IgD-negative memory B cell (primary cell): ENCODE data around the gene GSTA5. TPM values are rescaled to one million over a fixed set of nuclear protein-coding genes. Genes with fewer than 3 reads are reported as not detected.
"Not testable (repeated sequence)": the region's sequence is repeated elsewhere in the genome, so short reads cannot be mapped to it uniquely, and the experiment has no call there.

Source experiments
- H3K27ac Mint-ChIP-seq, 3 donors: one replicate each; pipeline ENCODE4 v1.8.0; 2020 to 2022; ENCODE audit warnings: mild to moderate bottlenecking in 3 of 3, mixed read lengths in 3 of 3, moderate library complexity in 1 of 3
- H3K27me3 Mint-ChIP-seq: one replicate; pipeline ENCODE4 v1.8.0; 2021; ENCODE audit warnings: mixed read lengths
- H3K36me3 Mint-ChIP-seq: one replicate; pipeline ENCODE4 v1.8.0; 2020; ENCODE audit warnings: mild to moderate bottlenecking, mixed read lengths
- H3K4me1 Mint-ChIP-seq, 3 donors: one replicate each; pipeline ENCODE4 v1.8.0; 2020 to 2022; ENCODE audit warnings: mixed read lengths in 3 of 3, mild to moderate bottlenecking in 1 of 3
- H3K4me3 Mint-ChIP-seq, 4 donors: one replicate each; pipeline ENCODE4 v1.8.0; 2020 to 2022; ENCODE audit warnings: mild to moderate bottlenecking in 4 of 4, mixed read lengths in 4 of 4, moderate library complexity in 3 of 4
- H3K9me3 Mint-ChIP-seq, 3 donors: one replicate each; pipeline ENCODE4 v1.8.0; 2020 to 2021; ENCODE audit warnings: mixed read lengths in 3 of 3, mild to moderate bottlenecking in 1 of 3
- polyA plus RNA-seq: library from polyadenylated mRNA; unstranded; fragments of 300-500 nt; fragmentation: Illumina TruSeq; gene quantifications from one replicate; pipeline ENCODE4 v1.2.3, GENCODE V29; 2021

The GSTA5 gene
- polyA plus RNA-seq, 1 donor from 2014 or later, result not detected

DNA sequence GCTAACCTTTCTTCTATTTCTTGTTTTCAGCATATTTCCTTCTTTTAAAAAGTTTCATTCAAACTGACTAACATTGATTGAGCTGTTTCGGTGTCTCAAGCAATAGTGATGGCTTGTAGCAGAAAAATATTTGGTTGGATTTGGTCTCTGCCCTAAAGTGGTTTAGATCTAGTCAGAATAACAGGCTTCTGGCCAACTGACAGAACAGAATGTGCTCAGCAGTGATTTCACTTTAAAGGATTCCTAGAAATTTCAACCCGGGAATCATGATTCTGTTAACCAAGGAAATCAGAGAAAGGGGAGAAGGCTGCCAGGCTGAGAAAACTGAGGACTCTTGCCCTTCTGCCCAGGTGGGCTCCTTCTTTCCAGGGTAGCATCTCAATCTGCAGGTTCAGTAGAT, 20.4 kb downstream of the GSTA5 start:
- peaks cover 0 to 10% (median 8%) of the 10 kb centered on the region in 3 donors for H3K9me3 Mint-ChIP-seq
- peaks cover 2% of the 10 kb centered on the region for H3K27me3 Mint-ChIP-seq
- no peak overlapping the region for H3K27ac Mint-ChIP-seq
- H3K4me3 Mint-ChIP-seq, result no peak overlapping the region
- no peaks in the 10 kb centered on the region for H3K4me1 Mint-ChIP-seq
- peaks cover 3% of the 10 kb centered on the region for H3K36me3 Mint-ChIP-seq

DNA sequence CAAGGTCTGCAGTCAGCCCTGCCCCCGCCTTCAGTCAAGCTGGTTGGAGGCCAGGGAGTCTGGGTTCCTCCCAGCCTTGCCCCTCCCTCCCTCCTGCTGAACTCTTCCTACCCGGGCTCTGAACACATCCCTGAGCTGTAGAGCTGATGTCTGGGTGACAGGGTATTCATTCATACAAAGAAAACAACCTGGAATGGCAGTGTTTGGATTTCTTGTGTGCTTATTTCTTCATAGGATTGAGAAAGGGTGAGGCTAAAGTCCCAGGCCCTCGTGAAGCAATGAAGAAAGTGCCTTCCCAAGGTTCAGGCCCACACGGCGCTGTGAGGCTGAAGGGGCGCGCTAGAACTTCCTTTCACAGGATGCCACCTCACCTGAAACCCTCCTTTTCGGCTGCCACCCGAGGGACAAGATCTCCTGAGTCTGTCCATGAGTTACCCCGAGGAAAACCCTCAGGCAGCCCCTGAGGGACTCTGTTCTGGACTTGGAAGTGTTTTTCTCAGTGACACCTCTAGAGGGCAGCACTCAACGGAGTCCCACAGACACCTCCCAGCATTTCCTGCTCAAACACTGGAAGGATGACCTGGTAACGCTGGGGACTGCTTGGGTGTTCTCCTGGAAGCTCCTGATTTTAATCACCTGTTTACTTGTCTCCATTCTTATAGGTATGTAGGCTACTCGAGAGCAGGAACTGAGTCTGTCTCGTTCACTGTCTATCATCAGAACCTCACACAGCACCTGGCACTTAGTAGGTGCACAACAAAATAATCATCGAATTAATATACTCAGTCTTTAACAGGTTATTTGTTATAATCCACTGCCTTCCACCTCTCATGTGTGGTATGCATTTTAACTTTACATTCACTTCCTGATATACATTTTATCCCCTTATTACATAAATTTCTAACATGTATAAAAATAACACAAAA, 25.2 kb downstream of the GSTA5 start:
- H3K4me3 Mint-ChIP-seq, result no peak overlapping the region
- H3K4me1 Mint-ChIP-seq, result no peaks in the 10 kb centered on the region
- H3K27ac Mint-ChIP-seq, result no peak overlapping the region
- H3K27me3 Mint-ChIP-seq, result peaks cover 7% of the 10 kb centered on the region
- no peaks in the 10 kb centered on the region for H3K36me3 Mint-ChIP-seq
- peaks cover 0 to 2% (median 0%) of the 10 kb centered on the region in 3 donors for H3K9me3 Mint-ChIP-seq

DNA sequence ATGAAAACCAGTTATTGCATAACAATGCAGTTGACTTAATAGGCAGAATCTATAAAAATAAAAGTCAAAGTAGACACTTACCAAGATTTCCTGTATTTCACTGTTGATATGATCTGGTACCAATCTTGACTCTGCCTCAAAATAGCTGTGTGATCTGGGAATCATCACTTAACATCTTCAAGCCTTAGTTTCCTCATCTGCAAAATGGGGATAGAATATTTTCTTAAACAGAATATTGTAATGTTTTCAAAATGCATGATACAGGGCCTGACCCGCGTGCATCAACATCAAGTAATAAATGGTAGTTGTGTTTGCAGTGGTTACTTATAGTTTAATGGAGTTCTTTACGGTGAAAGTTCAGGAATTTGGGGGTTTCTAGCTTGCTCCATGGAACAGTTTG, 26.1 kb downstream of the GSTA5 start:
- H3K4me1 Mint-ChIP-seq, H3K9me3 Mint-ChIP-seq, H3K4me3 Mint-ChIP-seq, H3K36me3 Mint-ChIP-seq, H3K27ac Mint-ChIP-seq, H3K27me3 Mint-ChIP-seq: not testable (repeated sequence)

DNA sequence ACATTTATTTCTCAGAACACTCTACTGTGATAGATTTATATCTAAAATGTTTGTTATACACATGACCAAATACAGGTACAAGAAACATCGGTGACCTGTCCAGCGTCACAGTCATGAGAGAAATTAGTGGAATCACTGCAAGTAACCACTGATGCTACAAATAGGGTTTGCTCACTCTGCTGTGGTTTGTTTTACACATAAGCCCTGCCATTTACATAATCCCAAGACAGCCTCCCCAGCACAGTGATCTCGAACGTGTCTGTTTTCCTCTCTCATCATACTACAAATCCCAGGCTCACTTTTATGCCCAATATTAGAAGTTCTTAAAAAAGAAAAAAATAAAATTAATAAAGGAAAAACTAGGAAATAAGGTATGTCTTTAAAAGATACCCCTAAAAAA, 30.8 kb downstream of the GSTA5 start:
- H3K4me1 Mint-ChIP-seq, H3K9me3 Mint-ChIP-seq, H3K27ac Mint-ChIP-seq, H3K4me3 Mint-ChIP-seq, H3K36me3 Mint-ChIP-seq: not testable (repeated sequence)
- H3K27me3 Mint-ChIP-seq, result peaks cover 11% of the 10 kb centered on the region

DNA sequence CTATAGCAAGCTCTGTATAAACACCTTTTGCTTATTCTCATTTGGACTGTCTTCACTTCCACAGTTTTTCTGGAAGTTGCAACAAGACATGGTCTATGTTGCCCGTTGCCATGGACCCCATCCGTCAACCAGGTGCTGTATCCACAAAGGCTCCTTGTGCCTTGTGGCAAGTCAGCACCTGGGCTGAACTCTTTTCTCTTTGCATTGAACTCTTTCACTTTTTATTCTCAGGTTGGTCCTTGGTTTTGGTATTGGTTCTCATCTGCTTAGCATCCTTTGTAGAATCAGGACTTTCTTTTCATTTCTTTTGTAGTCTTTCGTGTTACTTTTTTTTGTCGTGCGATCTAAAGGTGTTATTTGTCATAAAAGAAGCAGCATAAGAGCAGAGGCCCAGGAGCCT, 32.0 kb downstream of the GSTA5 start:
- no peak overlapping the region for H3K27ac Mint-ChIP-seq
- H3K4me1 Mint-ChIP-seq, result no peaks in the 10 kb centered on the region
- no peak overlapping the region for H3K4me3 Mint-ChIP-seq
- H3K27me3 Mint-ChIP-seq, result peaks cover 10% of the 10 kb centered on the region
- H3K9me3 Mint-ChIP-seq, result peaks cover 0 to 4% (median 0%) of the 10 kb centered on the region in 3 donors
- H3K36me3 Mint-ChIP-seq, result no peaks in the 10 kb centered on the region

DNA sequence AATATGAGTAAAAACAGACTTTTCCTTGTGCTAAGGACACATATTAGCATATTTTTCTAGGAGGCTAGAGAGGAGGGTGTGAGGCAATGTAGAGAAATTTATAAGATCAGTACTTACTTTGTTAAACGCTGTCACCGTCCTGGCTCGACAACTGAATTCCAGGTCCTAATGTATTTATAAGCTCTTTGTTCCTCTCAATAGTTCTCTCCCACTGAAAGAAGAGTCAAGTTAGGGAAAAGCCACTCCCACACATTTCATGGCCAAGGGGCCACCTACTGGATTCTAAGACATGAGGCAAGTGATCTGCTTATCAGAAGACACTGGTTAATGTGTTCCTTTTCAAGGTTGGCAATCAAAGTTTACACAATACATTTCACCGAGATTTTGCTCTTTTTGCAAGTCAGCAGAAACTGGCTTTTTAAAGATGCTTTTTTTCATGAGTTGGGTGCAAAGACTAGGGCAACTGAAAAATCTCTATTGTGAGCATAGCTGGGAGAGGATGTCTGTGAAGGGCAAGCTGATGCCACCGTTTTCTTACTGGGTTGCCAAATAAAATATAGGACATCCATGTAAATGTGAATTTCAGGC, 36.9 kb downstream of the GSTA5 start, which contains the start of gene GSTA1:
TSS of gene GSTA1 (minus strand) at position 149 of the 588 bp plus-strand sequence. CDS start 4,549 bp downstream, outside the sequence.
- not testable (repeated sequence) for H3K9me3 Mint-ChIP-seq, H3K4me3 Mint-ChIP-seq, H3K27ac Mint-ChIP-seq, H3K36me3 Mint-ChIP-seq, H3K4me1 Mint-ChIP-seq
- peaks cover 11% of the 10 kb centered on the region for H3K27me3 Mint-ChIP-seq

DNA sequence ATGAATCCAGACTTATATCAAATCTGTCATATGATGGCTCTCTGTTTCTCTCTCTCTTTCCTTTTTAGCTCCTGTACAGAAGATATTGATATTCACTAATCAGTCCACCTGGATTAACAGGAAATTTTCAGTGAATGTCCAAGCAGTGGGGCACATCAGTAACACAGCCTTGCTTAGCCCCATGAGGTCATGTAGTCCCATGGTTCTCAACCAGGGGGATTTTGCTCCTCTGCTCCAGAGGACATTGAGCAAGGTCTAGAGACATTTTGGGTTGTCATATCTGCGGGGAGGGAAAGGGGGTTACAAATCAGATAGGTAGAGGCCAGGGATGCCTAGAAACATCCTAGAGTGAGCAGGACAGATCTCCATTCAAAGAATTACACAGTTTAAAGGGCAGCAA, 37.8 kb downstream of the GSTA5 start:
- Mint-ChIP-seq H3K36me3 (no peaks in the 10 kb centered on the region), H3K9me3 (no peaks in the 10 kb centered on the region), H3K27me3 (peaks cover 11% of the 10 kb centered on the region), H3K4me3 (no peak overlapping the region), H3K4me1 (no peaks in the 10 kb centered on the region), H3K27ac (no peak overlapping the region)

DNA sequence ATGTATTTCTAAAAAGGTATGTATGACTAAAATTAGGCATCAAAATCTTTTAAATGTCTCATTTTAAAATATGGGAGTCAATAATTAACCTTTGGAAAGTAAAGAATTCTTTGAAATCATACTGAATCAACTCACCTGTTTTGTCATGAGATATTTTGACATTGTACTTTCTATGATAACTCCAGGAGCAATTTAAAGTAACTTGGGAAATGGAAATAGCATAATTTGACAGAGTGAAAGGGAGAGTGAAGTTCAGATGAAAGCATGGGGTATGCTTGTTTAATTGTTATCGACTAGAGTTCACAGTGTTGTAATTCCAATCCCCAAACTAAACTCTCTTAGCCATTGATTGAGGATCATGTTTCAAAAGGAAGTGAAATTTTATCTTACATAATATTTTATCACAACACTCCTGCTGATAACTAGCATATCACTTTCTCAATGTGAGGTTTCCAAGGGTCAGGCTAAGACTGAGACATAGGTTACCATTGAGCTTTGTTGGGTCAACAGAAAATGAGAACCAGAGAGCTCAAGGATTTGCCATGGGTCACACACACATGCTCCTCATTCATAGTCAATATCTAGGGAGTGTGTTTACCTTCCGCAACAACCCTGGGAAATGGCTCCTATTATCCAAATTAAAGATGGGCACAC, 39.3 kb downstream of the GSTA5 start:
- H3K27me3 Mint-ChIP-seq, result peaks cover 22% of the 10 kb centered on the region
- no peak overlapping the region for H3K27ac Mint-ChIP-seq

DNA sequence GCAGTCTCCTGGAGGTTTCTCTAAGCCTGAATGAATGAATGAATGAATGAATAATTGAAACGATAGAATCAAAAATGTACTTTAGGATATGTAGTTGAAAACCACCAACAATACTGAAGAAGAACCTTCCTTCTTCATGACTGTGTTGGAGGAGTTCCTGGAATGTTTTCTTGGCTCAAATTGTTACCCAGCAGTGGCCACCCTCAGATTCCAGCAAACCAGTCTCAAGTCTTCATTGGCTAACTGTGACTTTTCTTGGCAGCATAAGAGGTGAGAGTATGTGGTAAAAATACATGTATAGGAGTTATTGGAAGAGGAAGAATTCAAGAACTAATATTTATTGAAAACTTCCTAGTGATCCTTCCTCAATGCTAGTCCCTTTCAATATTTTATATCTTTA, 41.3 kb downstream of the GSTA5 start:
- peaks cover 20% of the 10 kb centered on the region for H3K27me3 Mint-ChIP-seq
- not testable (repeated sequence) for H3K36me3 Mint-ChIP-seq, H3K4me1 Mint-ChIP-seq, H3K4me3 Mint-ChIP-seq, H3K27ac Mint-ChIP-seq, H3K9me3 Mint-ChIP-seq

More for the DNA sequence above, 39.3 kb downstream of the GSTA5 start:
- H3K4me1 Mint-ChIP-seq, result no peaks in the 10 kb centered on the region
- no peaks in the 10 kb centered on the region for H3K36me3 Mint-ChIP-seq
- H3K9me3 Mint-ChIP-seq, result no peaks in the 10 kb centered on the region
- no peak overlapping the region for H3K4me3 Mint-ChIP-seq

DNA sequence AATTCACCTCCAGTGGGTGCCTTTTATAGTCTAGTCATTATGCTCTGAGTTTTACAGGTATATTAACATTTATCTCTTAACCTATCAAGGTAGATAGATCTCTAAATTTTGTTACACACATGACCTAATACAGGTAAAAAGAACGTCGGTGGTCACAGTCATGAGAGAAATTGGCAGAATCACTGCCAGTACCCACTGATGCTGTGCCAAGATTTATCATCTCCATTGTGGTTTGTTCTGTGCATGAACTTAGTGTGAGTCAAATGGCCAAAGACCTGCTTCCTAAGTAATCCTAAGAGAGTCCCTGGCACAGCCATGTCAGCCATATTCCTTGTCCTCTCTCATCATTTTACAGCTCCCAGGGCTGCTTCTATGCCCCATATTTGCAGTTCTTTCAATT, 46.2 kb downstream of the GSTA5 start:
- peaks cover 3 to 10% (median 8%) of the 10 kb centered on the region in 3 donors for H3K9me3 Mint-ChIP-seq
- H3K4me1 Mint-ChIP-seq, H3K27ac Mint-ChIP-seq, H3K36me3 Mint-ChIP-seq, H3K4me3 Mint-ChIP-seq: not testable (repeated sequence)
- peaks cover 13% of the 10 kb centered on the region for H3K27me3 Mint-ChIP-seq

DNA sequence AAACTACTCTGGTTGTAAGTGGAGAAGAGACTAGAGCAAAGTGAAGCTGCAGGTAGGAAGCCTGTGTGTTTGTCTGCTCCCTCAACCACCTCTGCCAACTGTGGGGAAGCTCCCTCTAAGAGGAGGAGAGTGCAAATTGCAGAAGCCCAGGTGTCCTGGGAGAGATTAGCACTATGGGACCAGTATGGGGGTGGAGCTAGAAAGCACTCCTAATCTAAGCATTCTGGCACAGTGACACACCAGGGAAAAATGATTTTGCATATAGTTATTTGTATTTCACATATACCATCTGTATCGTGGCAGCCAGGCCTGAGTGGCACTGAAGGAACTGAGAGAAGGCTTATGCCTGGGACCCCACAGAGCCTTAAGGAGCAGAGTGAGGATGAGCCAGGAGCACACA, 49.8 kb downstream of the GSTA5 start:
- Mint-ChIP-seq H3K4me3 (no peak overlapping the region), H3K27me3 (peaks cover 4% of the 10 kb centered on the region), H3K36me3 (no peaks in the 10 kb centered on the region), H3K9me3 (peaks cover 3 to 10% (median 8%) of the 10 kb centered on the region in 3 donors), H3K4me1 (no peaks in the 10 kb centered on the region), H3K27ac (no peak overlapping the region)

DNA sequence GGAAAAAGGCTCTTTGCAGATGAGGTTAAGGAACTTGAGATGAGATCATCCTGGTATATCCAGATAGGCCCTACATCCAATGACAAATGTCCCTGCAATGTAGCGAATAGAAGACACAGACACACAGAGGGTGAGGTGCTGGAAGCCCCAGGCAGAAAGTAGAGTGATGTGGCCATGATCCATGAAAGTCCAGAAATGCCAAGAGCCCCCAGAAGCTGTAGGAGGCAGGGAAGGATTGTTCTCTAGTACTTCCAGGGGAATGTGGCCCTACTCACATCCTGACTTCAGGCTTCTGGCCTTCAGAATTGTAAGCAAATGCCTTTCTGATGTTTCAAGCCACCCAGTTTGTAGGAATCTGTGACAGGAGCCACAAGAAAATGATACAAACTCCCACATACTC, 51.0 kb downstream of the GSTA5 start:
- not testable (repeated sequence) for H3K4me1 Mint-ChIP-seq, H3K36me3 Mint-ChIP-seq, H3K27ac Mint-ChIP-seq, H3K4me3 Mint-ChIP-seq, H3K27me3 Mint-ChIP-seq
- H3K9me3 Mint-ChIP-seq, result peaks cover 3 to 10% (median 8%) of the 10 kb centered on the region in 3 donors

DNA sequence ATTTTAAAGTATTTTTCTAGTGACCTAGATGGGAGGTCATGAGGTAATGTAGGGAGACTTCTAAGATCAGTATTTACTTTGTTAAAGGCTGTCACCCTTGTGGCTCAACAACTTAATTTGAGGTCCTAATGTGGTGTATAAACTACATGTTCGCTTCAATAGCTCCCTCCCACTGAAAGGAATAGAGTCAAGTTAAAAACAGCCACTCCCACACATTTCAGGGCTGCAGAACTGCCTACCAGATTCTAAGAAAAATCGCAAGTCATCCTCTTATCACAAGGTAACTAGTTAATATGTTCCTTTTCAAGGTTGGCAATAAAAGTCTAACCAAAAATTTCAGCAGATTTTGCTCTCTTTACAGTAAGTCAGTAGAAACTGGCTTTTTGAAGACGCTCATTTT, 52.1 kb downstream of the GSTA5 start:
- H3K27ac Mint-ChIP-seq, result no peak overlapping the region
- H3K36me3 Mint-ChIP-seq, result peaks cover 4% of the 10 kb centered on the region
- no peak overlapping the region for H3K4me3 Mint-ChIP-seq
- peaks cover 3 to 10% (median 8%) of the 10 kb centered on the region in 3 donors for H3K9me3 Mint-ChIP-seq
- H3K27me3 Mint-ChIP-seq, result peaks cover 1% of the 10 kb centered on the region
- H3K4me1 Mint-ChIP-seq, result no peaks in the 10 kb centered on the region

DNA sequence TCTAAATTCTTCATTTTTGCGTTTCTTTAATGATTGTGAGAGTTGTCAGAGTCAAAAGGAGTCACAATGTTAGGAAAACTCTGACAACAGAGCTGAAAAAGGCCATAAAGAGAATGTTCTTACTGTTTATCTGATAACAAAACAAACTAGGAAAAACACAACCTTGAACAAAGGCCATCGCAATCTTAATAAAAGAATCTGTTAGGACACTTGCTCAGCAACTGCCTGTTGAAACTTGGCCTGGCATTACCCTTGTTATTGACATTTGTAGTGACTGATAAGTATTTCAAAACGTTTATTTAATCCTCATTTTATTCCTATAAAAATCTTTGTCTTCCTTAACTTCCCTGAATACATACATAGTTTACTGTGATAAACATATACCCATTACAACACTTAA, 52.7 kb downstream of the GSTA5 start:
- Mint-ChIP-seq H3K4me3 (no peak overlapping the region), H3K4me1 (no peaks in the 10 kb centered on the region), H3K36me3 (peaks cover 4% of the 10 kb centered on the region), H3K9me3 (peaks cover 3 to 8% (median 6%) of the 10 kb centered on the region in 3 donors), H3K27me3 (peaks cover 1% of the 10 kb centered on the region), H3K27ac (no peak overlapping the region)

DNA sequence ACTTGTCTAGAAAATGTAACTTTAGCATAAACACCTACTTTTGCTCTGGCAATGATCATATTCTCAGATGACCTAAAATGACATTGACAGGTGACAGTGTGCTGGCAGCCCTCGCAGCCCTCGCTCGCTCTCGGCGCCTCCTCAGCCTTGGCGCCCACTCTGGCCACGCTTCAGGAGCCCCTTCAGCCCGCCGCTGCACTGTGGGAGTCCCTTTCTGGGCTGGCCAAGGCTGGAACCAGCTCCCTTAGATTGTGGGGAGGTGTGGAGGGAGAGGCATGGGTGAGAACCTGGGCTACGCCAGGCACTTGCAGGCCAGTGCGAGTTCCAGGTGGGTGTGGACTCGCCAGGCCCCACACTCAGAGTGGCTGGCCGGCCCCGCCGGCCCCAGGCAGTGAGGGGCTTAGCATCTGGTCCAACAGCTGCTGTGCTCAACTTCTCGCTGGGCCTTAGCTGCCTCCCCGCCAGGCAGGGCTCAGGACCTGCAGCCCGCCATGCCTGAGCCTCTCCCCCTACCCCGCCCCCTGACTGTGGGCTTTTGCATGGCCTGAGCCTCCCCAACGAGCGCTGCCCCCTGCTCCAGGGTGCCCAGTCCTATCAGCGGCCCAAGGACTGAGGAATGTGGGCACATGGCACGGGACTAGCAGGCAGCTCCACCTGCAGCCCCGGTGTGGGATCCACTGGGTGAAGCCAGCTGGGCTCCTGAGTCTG, 54.2 kb downstream of the GSTA5 start:
- Mint-ChIP-seq H3K36me3 (peaks cover 4% of the 10 kb centered on the region), H3K9me3 (no peaks in the 10 kb centered on the region), H3K4me1 (no peaks in the 10 kb centered on the region), H3K27ac (no peak overlapping the region), H3K27me3 (peaks cover 1% of the 10 kb centered on the region), H3K4me3 (no peak overlapping the region)
